Thyroid gland (tissue), 4 donors: ENCODE results near the gene MARVELD3.

ENCODE experiments used
- POLR2A ChIP-seq, 2 donors: fragments of 450-650 bp; IDR thresholded peaks; one replicate each; pipeline ENCODE4 v1.6.1; 2017; ENCODE audit warnings: antibody characterized with exemption in 2 of 2, mild to moderate bottlenecking in 2 of 2, moderate library complexity in 1 of 2
- TF ChIP-seq, protein P1 (sequence below), 6 experiments: fragments of 200-600 bp in 3 of 6; fragments of 450-650 bp in 3 of 6; sonication (generic) in 3 of 6; IDR thresholded peaks; one replicate each; pipeline ENCODE4 v1.5.1; 2016 to 2019; ENCODE audit warnings: antibody characterized with exemption in 6 of 6, mild to moderate bottlenecking in 2 of 6, inconsistent platforms in 1 of 6, moderate library complexity in 1 of 6

DNA sequence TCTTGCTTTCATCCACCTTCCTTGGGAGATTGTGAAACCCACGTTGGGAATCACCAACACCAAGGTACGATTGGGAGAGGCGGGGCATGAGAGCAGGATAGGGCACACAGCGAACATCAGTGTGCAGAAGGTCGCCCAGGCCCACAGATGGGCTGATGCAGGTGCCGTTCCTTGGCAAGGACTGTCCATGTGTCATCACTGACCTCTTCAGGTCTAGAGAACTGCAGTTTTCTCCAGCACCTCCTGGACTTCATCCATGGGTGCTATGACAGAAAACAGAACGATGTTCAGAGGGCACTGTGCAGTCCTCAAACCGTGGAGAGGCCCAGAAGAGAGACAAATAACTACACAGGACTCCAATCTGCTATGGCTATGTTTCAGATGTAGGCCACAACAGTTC is 25.2 kb upstream of the MARVELD3 start:
- TF ChIP-seq, protein P1, sequence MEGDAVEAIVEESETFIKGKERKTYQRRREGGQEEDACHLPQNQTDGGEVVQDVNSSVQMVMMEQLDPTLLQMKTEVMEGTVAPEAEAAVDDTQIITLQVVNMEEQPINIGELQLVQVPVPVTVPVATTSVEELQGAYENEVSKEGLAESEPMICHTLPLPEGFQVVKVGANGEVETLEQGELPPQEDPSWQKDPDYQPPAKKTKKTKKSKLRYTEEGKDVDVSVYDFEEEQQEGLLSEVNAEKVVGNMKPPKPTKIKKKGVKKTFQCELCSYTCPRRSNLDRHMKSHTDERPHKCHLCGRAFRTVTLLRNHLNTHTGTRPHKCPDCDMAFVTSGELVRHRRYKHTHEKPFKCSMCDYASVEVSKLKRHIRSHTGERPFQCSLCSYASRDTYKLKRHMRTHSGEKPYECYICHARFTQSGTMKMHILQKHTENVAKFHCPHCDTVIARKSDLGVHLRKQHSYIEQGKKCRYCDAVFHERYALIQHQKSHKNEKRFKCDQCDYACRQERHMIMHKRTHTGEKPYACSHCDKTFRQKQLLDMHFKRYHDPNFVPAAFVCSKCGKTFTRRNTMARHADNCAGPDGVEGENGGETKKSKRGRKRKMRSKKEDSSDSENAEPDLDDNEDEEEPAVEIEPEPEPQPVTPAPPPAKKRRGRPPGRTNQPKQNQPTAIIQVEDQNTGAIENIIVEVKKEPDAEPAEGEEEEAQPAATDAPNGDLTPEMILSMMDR (IDR thresholded peaks at IDR 0.05): no peak
- no peak for TF ChIP-seq POLR2A (IDR thresholded peaks at IDR 0.05)
